ENCODE measurements around the gene CCL19. TPM values are rescaled to one million over a fixed set of nuclear protein-coding genes. Genes with fewer than 3 reads are reported as not detected.

The CCL19 gene
- total RNA-seq, 1 donor from 2014 or later, result not detected

GRCh38 chr9:34647651-34648050, 43.4 kb downstream of the CCL19 start:
- no peaks in the 10 kb centered on the region for H3K9me3 Mint-ChIP-seq
- H3K36me3 Mint-ChIP-seq, result peaks cover 9% of the 10 kb centered on the region
- H3K27ac Mint-ChIP-seq, result peak overlapping the region; percentile 80
- peaks cover 3% of the 10 kb centered on the region for H3K27me3 Mint-ChIP-seq
- TF ChIP-seq CTCF (conservative IDR thresholded peaks at IDR 0.05), result no peak
- no peak for DNase-seq (ENCODE audit: extremely low spot score, unreplicated experiment)
- H3K4me3 Mint-ChIP-seq, result peak overlapping the region; percentile 92
- peaks cover 37% of the 10 kb centered on the region for H3K4me1 Mint-ChIP-seq (ENCODE audit: unreplicated experiment)

GRCh38 chr9:34647084-34647403, 44.0 kb downstream of the CCL19 start:
- Mint-ChIP-seq H3K27ac (peak overlapping the region; percentile 80), H3K9me3 (no peaks in the 10 kb centered on the region), H3K36me3 (peaks cover 9% of the 10 kb centered on the region), H3K4me3 (peak overlapping the region; percentile 92), H3K4me1 (ENCODE audit: unreplicated experiment) (peaks cover 31% of the 10 kb centered on the region), H3K27me3 (no peaks in the 10 kb centered on the region)
- TF ChIP-seq CTCF (conservative IDR thresholded peaks at IDR 0.05), result no peak
- no peak for DNase-seq (ENCODE audit: extremely low spot score, unreplicated experiment)

GRCh38 chr9:34646211-34647083, 44.6 kb downstream of the CCL19 start, which contains the start of gene GALT:
GALT (plus strand) TSS chr9:34646675; CDS start chr9:34646705, 30 bp downstream.
- peak; percentile 56 for TF ChIP-seq CTCF (conservative IDR thresholded peaks at IDR 0.05)

GRCh38 chr9:34644766-34645314, 46.2 kb downstream of the CCL19 start:
- peaks cover 9% of the 10 kb centered on the region for H3K36me3 Mint-ChIP-seq

More at GRCh38 chr9:34646211-34647083, 44.6 kb downstream of the CCL19 start, which contains the start of gene GALT:
- H3K27ac Mint-ChIP-seq, result peak within 1 kb of the TSS; percentile 80
- no peaks in the 10 kb centered on the region for H3K9me3 Mint-ChIP-seq
- H3K36me3 Mint-ChIP-seq, result peaks cover 9% of the 10 kb centered on the region
- H3K4me1 Mint-ChIP-seq (ENCODE audit: unreplicated experiment), result peaks cover 25% of the 10 kb centered on the region
- DNase-seq (ENCODE audit: extremely low spot score, unreplicated experiment), result peak; percentile 94
- H3K4me3 Mint-ChIP-seq, result peak within 1 kb of the TSS; percentile 92
- H3K27me3 Mint-ChIP-seq, result no peaks in the 10 kb centered on the region

GRCh38 chr9:34642679-34643078, 48.4 kb downstream of the CCL19 start:
- no peaks in the 10 kb centered on the region for H3K36me3 Mint-ChIP-seq
- no peaks in the 10 kb centered on the region for H3K9me3 Mint-ChIP-seq
- H3K4me3 Mint-ChIP-seq, result no peak overlapping the region
- DNase-seq (ENCODE audit: extremely low spot score, unreplicated experiment), result no peak
- no peak overlapping the region for H3K27ac Mint-ChIP-seq
- peaks cover 24% of the 10 kb centered on the region for H3K4me1 Mint-ChIP-seq (ENCODE audit: unreplicated experiment)
- no peaks in the 10 kb centered on the region for H3K27me3 Mint-ChIP-seq
- no peak for TF ChIP-seq CTCF (conservative IDR thresholded peaks at IDR 0.05)

More at GRCh38 chr9:34644766-34645314, 46.2 kb downstream of the CCL19 start:
- Mint-ChIP-seq H3K9me3 (no peaks in the 10 kb centered on the region), H3K4me1 (ENCODE audit: unreplicated experiment) (peaks cover 20% of the 10 kb centered on the region), H3K27ac (no peak overlapping the region), H3K4me3 (peak overlapping the region; percentile 31), H3K27me3 (no peaks in the 10 kb centered on the region)
- TF ChIP-seq CTCF (conservative IDR thresholded peaks at IDR 0.05), result no peak
- DNase-seq (ENCODE audit: extremely low spot score, unreplicated experiment), result no peak

Other genes with a start within 250 kb of the CCL19 start
- 13.4 and 22.4 TPM in 2 replicates for gene FAM219A, start 232.7 kb downstream of the CCL19 start, total RNA-seq (ENCODE audit: low replicate concordance)
- 0.69 and 4.4 TPM in 2 replicates for gene DNAI1, start 232.5 kb downstream of the CCL19 start, total RNA-seq (ENCODE audit: low replicate concordance)
- gene ENHO, start 168.3 kb downstream of the CCL19 start, total RNA-seq (ENCODE audit: low replicate concordance), result 0.95 and 5.5 TPM in 2 replicates
- 3.5 and 24.2 TPM in 2 replicates for gene CNTFR, start 101.6 kb downstream of the CCL19 start, total RNA-seq (ENCODE audit: low replicate concordance)
- gene RPP25L, start 79.2 kb downstream of the CCL19 start, total RNA-seq (ENCODE audit: low replicate concordance), result 30.2 and 31.8 TPM in 2 replicates
- gene DCTN3, start 70.8 kb downstream of the CCL19 start, total RNA-seq (ENCODE audit: low replicate concordance), result 81.6 and 93.4 TPM in 2 replicates
- 0.26 TPM in 1 of 2 replicates, not detected in the other for gene ARID3C, start 62.2 kb downstream of the CCL19 start, total RNA-seq (ENCODE audit: low replicate concordance)
- gene SIGMAR1, start 53.5 kb downstream of the CCL19 start, total RNA-seq (ENCODE audit: low replicate concordance), result 59.0 and 79.7 TPM in 2 replicates
- 48.8 and 70.5 TPM in 2 replicates for gene GALT, start 44.6 kb downstream of the CCL19 start, total RNA-seq (ENCODE audit: low replicate concordance)
- gene IL11RA, start 39.1 kb downstream of the CCL19 start, total RNA-seq (ENCODE audit: low replicate concordance), result 10.8 and 53.8 TPM in 2 replicates
- 0.43 and 1.1 TPM in 2 replicates for gene CCL27, start 28.6 kb downstream of the CCL19 start, total RNA-seq (ENCODE audit: low replicate concordance)
- not detected in 2 replicates for gene CCL21, start 18.9 kb upstream of the CCL19 start, total RNA-seq (ENCODE audit: low replicate concordance)

Measured in type B pancreatic cell (in vitro differentiated cells).